Gastroesophageal sphincter (tissue), 3 donors: Measurements from ENCODE around the gene SMARCAD1.

Source experiments
- EP300 ChIP-seq: sonication (generic); formaldehyde crosslinking; IDR thresholded peaks from one replicate; pipeline ENCODE4 v1.6.1; 2017; ENCODE audit warnings: antibody characterized with exemption, mild to moderate bottlenecking
- POLR2A ChIP-seq, 2 donors: fragments of 450-650 bp; IDR thresholded peaks; one replicate each; pipeline ENCODE4 v1.6.1; 2017; ENCODE audit warnings: antibody characterized with exemption in 2 of 2, mild to moderate bottlenecking in 2 of 2, moderate library complexity in 1 of 2
- POLR2AphosphoS5 ChIP-seq: sonication (generic); formaldehyde crosslinking; IDR thresholded peaks from one replicate; pipeline ENCODE4 v1.6.1; 2017; ENCODE audit warnings: antibody characterized with exemption
- TF ChIP-seq, protein P1 (sequence below), 4 experiments: fragments of 200-600 bp in 2 of 4; fragments of 450-650 bp in 2 of 4; sonication (generic) in 1 of 4; IDR thresholded peaks; one replicate each; pipeline ENCODE4 v1.5.1; 2017 to 2019; ENCODE audit warnings: antibody characterized with exemption in 4 of 4, mild to moderate bottlenecking in 2 of 4, moderate library complexity in 2 of 4

DNA sequence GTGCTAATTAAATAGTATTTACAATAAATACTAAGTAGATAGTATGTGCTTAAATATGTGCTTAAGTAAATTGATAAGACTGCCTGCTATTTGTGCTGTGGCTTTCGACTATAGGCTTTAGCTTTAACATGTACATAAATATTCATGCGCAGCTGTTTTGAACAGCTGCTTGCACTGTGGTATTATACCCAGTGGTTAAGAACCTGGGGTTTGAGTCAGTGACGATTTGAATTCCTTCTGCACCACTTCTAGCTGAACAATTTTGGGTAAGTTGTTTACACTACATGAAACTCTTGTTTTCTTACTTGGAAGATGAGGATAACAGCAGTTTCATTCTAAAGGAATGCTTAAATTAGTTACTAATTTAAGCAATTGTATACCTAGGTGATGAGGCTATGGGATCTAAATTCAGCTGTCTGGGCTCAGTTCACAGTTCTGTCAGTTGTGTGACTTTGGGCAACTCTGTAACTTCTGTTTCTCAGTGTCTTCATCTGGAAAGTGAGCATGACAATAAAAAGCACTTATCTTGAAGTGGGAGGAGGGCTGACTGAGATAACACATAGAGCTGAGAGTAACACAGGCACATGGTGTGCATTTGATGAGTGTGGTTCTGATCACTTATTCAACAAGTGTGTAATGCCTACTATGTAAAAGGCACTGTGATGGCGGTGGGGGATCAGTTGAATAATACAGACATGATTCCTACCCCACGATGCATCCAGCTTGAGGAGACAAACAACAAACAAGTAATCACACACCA is 98.0 kb downstream of the SMARCAD1 start:
- TF ChIP-seq POLR2A (IDR thresholded peaks at IDR 0.05) = no peak
- no peak for TF ChIP-seq POLR2AphosphoS5
- TF ChIP-seq, protein P1, sequence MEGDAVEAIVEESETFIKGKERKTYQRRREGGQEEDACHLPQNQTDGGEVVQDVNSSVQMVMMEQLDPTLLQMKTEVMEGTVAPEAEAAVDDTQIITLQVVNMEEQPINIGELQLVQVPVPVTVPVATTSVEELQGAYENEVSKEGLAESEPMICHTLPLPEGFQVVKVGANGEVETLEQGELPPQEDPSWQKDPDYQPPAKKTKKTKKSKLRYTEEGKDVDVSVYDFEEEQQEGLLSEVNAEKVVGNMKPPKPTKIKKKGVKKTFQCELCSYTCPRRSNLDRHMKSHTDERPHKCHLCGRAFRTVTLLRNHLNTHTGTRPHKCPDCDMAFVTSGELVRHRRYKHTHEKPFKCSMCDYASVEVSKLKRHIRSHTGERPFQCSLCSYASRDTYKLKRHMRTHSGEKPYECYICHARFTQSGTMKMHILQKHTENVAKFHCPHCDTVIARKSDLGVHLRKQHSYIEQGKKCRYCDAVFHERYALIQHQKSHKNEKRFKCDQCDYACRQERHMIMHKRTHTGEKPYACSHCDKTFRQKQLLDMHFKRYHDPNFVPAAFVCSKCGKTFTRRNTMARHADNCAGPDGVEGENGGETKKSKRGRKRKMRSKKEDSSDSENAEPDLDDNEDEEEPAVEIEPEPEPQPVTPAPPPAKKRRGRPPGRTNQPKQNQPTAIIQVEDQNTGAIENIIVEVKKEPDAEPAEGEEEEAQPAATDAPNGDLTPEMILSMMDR (IDR thresholded peaks at IDR 0.05) = no peak
- no peak for TF ChIP-seq EP300
